ENCODE results near the gene TP53AIP1.

The TP53AIP1 gene

DNA sequence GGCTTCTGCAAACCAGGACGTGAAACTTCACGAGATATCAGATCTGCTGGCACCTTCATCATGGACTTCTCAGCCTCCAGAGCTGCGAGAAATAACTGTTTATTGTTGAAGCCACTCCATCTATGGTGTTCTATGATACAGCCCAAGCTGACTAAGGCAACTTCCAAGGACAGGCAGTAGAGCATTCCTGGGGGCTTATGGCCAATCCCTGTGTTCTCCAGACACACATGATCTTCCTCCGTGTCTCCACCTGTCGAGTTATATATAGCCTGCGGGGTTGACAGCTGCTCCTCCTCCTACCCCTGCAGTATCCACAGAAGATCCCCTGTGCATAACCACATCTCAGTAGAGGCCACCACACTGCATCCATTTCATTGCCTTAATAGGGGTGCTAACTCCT lies 11.0 kb downstream of the TP53AIP1 start:
- no peak overlapping the region for H3K27ac ChIP-seq (ENCODE audit: low read length)
- H3K36me3 ChIP-seq (ENCODE audit: control insufficient read depth in 1 of 2, insufficient read depth in 2 of 2, low read length in 2 of 2): no peaks in the 10 kb centered on the region

DNA sequence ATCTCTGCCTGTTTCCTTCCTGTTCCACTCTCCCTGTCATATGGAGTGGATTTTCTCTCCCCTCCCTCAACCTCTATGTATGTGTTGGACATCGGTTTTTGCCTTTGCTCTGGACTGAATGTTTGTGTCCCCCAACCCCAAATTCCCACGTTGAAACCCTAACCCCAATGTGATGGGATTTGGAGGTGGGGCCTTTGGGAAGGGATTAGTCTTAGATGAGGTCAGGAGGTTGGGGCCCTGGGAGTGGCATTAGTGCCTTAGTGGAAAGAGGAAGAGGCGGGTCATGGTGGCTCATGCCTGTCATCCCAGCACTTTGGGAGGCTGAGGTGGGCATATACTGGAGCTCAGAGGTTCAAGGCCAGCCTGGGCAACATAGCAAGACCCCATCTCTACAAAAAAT lies 11.6 kb downstream of the TP53AIP1 start:
- Histone ChIP-seq H3K4me3 (ENCODE audit: low read depth in 1 of 2, low read length in 2 of 2) (no peak overlapping the region), H3K36me3 (ENCODE audit: control insufficient read depth in 1 of 2, insufficient read depth in 2 of 2, low read length in 2 of 2) (no peaks in the 10 kb centered on the region), H3K9me3 (ENCODE audit: control insufficient read depth in 1 of 2, low read length in 2 of 2) (no peaks in the 10 kb centered on the region), H3K27me3 (ENCODE audit: low read depth, low read length) (no peaks in the 10 kb centered on the region), H3K4me1 (ENCODE audit: control insufficient read depth in 1 of 2, insufficient read depth in 2 of 2, low read length in 2 of 2) (no peaks in the 10 kb centered on the region), H3K27ac (ENCODE audit: low read length) (no peak overlapping the region)

More for the DNA sequence above, 11.0 kb downstream of the TP53AIP1 start:
- Histone ChIP-seq H3K27me3 (ENCODE audit: low read depth, low read length) (no peaks in the 10 kb centered on the region), H3K4me3 (ENCODE audit: low read depth in 1 of 2, low read length in 2 of 2) (no peak overlapping the region), H3K4me1 (ENCODE audit: control insufficient read depth in 1 of 2, insufficient read depth in 2 of 2, low read length in 2 of 2) (no peaks in the 10 kb centered on the region), H3K9me3 (ENCODE audit: control insufficient read depth in 1 of 2, low read length in 2 of 2) (no peaks in the 10 kb centered on the region)

DNA sequence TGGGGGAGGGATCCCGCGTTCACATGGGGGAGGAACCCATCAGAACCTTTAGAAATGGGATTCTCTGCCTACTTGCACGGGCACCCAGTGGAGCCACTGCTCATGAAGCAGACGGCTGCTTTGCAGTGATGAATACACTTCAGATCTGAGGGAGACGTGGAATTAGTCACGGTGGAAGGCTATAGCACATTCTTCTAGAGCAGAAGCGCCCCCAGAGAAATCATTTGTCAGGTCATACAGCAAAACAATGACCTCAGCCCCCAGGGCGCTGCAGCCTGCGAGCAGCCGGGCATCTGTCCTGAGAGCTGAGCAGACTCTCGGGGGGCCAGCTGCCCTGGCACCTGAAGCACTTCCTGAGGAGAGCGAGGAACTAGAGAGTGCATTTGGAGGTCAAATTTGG lies 12.7 kb downstream of the TP53AIP1 start:
- Histone ChIP-seq H3K9me3 (ENCODE audit: control insufficient read depth in 1 of 2, low read length in 2 of 2) (no peaks in the 10 kb centered on the region), H3K36me3 (ENCODE audit: control insufficient read depth in 1 of 2, insufficient read depth in 2 of 2, low read length in 2 of 2) (no peaks in the 10 kb centered on the region), H3K4me3 (ENCODE audit: low read depth in 1 of 2, low read length in 2 of 2) (no peak overlapping the region), H3K27me3 (ENCODE audit: low read depth, low read length) (no peaks in the 10 kb centered on the region), H3K4me1 (ENCODE audit: control insufficient read depth in 1 of 2, insufficient read depth in 2 of 2, low read length in 2 of 2) (no peaks in the 10 kb centered on the region), H3K27ac (ENCODE audit: low read length) (no peak overlapping the region)

DNA sequence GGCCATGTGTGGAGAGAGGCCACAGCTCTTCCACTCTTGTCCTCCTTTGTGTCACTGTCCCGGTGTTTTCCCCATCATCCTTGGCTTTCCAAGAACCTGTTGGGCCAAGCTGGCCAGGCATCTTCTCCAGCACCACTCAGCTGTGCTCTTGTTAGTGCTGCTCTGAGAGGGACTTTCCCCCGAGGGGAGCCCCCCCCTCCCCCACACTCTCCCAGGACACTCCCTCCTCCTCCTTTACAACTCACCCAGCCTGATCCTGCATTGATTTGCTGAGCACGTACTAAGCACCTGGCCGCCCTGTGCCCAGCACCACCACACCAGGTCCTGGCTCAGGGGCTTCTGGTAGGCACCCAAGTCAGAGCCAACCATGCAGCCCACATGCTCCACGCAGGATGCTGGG lies 13.2 kb downstream of the TP53AIP1 start:
- no peak overlapping the region for H3K4me3 ChIP-seq (ENCODE audit: low read depth in 1 of 2, low read length in 2 of 2)
- H3K27me3 ChIP-seq (ENCODE audit: low read depth, low read length): no peaks in the 10 kb centered on the region
- no peaks in the 10 kb centered on the region for H3K4me1 ChIP-seq (ENCODE audit: control insufficient read depth in 1 of 2, insufficient read depth in 2 of 2, low read length in 2 of 2)
- H3K27ac ChIP-seq (ENCODE audit: low read length): no peak overlapping the region
- H3K36me3 ChIP-seq (ENCODE audit: control insufficient read depth in 1 of 2, insufficient read depth in 2 of 2, low read length in 2 of 2): no peaks in the 10 kb centered on the region
- no peaks in the 10 kb centered on the region for H3K9me3 ChIP-seq (ENCODE audit: control insufficient read depth in 1 of 2, low read length in 2 of 2)

DNA sequence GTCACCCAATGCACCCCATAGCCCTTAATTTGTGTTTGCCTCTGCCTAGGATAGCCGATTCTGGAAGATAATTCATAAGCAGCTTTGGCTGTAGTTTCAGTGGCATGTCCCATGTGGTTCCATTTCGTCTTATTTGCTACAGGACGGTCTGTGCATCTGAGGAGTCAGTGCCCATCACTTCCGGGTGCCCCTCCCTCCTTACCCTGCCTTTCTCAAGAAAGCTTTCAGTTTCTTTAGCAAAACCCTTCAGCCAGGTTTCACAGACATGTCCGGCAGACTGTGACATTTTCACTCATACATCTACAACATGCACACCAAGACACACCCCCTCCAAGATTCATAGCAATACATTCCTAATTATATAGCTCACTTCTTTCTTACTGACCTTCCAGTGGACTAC lies 14.3 kb downstream of the TP53AIP1 start:
- Histone ChIP-seq H3K36me3 (ENCODE audit: control insufficient read depth in 1 of 2, insufficient read depth in 2 of 2, low read length in 2 of 2) (no peaks in the 10 kb centered on the region), H3K4me3 (ENCODE audit: low read depth in 1 of 2, low read length in 2 of 2) (peak overlapping the region in 1 of 2 donors; percentile 17), H3K27ac (ENCODE audit: low read length) (no peak overlapping the region), H3K9me3 (ENCODE audit: control insufficient read depth in 1 of 2, low read length in 2 of 2) (no peaks in the 10 kb centered on the region), H3K4me1 (ENCODE audit: control insufficient read depth in 1 of 2, insufficient read depth in 2 of 2, low read length in 2 of 2) (no peaks in the 10 kb centered on the region), H3K27me3 (ENCODE audit: low read depth, low read length) (no peaks in the 10 kb centered on the region)

DNA sequence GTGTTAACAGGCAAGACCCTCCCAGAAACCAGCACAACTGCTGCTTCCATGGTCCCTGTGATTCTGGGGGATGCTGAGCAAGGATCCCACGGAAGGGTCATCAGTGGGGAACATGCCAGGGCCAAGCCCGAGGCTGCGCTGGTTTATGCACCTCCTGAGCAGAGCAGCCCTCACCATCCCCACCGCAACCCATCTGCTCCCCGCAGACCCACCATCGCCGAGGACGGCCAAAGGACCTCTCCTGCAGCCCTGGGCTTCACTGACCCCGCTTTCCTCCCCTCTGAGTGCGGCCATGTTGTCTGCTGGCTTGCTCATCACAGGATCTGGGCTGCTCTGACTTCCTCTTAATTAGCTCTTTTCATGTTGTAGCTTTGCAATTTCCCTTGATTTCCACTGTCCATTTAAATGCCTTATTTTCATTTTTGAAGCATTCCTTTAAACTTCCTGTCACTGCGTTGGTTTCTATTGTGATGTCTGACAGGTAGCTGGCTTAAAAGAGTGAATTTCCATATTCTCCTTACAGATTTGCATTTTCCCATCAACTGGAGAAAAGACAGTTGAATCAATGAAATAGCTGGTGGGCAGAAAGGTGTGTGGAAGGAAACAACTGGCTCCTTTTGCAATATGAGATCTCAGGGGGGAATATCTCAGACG lies 14.9 kb downstream of the TP53AIP1 start:
- Histone ChIP-seq H3K36me3 (ENCODE audit: control insufficient read depth in 1 of 2, insufficient read depth in 2 of 2, low read length in 2 of 2) (no peaks in the 10 kb centered on the region), H3K27ac (ENCODE audit: low read length) (no peak overlapping the region), H3K4me1 (ENCODE audit: control insufficient read depth in 1 of 2, insufficient read depth in 2 of 2, low read length in 2 of 2) (no peaks in the 10 kb centered on the region), H3K9me3 (ENCODE audit: control insufficient read depth in 1 of 2, low read length in 2 of 2) (no peaks in the 10 kb centered on the region), H3K4me3 (ENCODE audit: low read depth in 1 of 2, low read length in 2 of 2) (peak overlapping the region in 1 of 2 donors; percentile 17), H3K27me3 (ENCODE audit: low read depth, low read length) (no peaks in the 10 kb centered on the region)

DNA sequence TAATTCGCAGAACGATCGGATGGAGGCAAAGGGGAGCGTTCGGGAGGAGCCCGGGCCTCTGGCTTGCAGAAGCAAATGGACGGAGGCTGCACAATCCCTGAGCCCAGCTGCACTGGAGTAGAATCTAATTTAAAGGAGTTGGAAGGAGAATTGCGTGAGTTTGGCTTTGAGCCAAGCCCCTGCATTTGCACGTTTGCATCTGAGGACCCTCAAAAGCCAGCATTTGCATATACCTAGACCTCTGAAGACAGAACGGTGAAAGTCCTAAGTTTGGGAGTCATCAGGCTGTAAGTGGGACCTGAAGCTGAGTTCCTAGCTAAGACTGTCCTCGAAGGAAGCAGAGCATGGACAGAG lies 15.6 kb downstream of the TP53AIP1 start:
- no peaks in the 10 kb centered on the region for H3K36me3 ChIP-seq (ENCODE audit: control insufficient read depth in 1 of 2, insufficient read depth in 2 of 2, low read length in 2 of 2)
- no peaks in the 10 kb centered on the region for H3K9me3 ChIP-seq (ENCODE audit: control insufficient read depth in 1 of 2, low read length in 2 of 2)
- H3K27ac ChIP-seq (ENCODE audit: low read length): no peak overlapping the region
- no peaks in the 10 kb centered on the region for H3K27me3 ChIP-seq (ENCODE audit: low read depth, low read length)
- H3K4me3 ChIP-seq (ENCODE audit: low read depth in 1 of 2, low read length in 2 of 2): no peak overlapping the region
- no peaks in the 10 kb centered on the region for H3K4me1 ChIP-seq (ENCODE audit: control insufficient read depth in 1 of 2, insufficient read depth in 2 of 2, low read length in 2 of 2)

DNA sequence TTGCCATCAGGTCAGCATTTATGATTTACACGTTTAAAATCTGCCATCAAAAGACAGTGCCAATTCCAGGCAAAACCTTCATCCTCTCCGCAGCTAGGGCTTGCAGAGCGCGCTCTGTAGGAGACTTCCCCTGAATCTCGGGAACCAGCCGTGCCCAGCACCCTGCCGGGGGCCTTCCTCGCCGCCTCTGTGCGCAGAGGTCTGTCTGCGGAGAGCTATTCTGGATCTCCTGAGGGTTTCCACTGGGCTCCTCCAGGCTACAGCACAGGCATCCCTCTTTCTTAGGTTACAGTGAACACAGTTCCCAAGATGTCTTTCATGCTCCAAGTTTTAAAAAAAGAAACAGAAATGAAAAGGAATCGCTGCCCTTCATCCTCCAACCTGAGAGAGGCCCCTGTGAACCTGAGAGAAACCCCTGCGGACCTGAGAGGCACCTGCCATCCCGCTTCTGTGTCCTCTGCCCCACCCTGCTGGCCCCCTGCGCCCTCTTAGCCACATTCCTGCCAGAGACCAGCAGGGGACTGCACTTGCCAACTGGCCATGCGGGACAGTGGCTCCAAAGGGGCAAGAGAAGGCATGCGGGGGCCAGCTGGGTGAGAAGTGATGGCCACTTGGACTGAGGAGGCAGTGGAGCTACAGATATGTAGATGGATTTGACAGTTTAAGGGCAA lies 16.1 kb downstream of the TP53AIP1 start:
- Histone ChIP-seq H3K27me3 (ENCODE audit: low read depth, low read length) (no peaks in the 10 kb centered on the region), H3K36me3 (ENCODE audit: control insufficient read depth in 1 of 2, insufficient read depth in 2 of 2, low read length in 2 of 2) (no peaks in the 10 kb centered on the region), H3K4me3 (ENCODE audit: low read depth in 1 of 2, low read length in 2 of 2) (no peak overlapping the region), H3K4me1 (ENCODE audit: control insufficient read depth in 1 of 2, insufficient read depth in 2 of 2, low read length in 2 of 2) (no peaks in the 10 kb centered on the region), H3K9me3 (ENCODE audit: control insufficient read depth in 1 of 2, low read length in 2 of 2) (no peaks in the 10 kb centered on the region), H3K27ac (ENCODE audit: low read length) (no peak overlapping the region)

DNA sequence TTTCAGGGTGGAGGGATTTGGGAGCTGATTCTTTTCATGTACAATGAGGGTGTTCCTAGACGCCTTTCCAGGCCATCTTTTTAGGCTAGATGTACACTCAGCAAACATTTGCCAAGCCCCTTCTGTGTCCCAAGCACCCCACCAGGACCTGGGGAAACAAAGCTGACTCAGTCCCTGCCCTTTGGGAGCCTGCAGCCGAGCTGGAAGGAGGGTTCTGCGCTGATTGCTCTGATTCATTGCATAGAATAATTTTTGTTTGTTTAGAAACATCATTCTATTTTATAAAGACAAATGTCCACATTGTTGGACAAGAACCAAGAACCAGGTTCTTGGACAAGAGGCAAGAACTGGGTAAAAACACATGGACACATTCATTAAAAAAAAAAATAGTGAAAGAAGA lies 16.7 kb downstream of the TP53AIP1 start:
- H3K27ac ChIP-seq (ENCODE audit: low read length): no peak overlapping the region
- H3K9me3 ChIP-seq (ENCODE audit: control insufficient read depth in 1 of 2, low read length in 2 of 2): no peaks in the 10 kb centered on the region
- no peaks in the 10 kb centered on the region for H3K27me3 ChIP-seq (ENCODE audit: low read depth, low read length)
- H3K4me3 ChIP-seq (ENCODE audit: low read depth in 1 of 2, low read length in 2 of 2): no peak overlapping the region
- H3K36me3 ChIP-seq (ENCODE audit: control insufficient read depth in 1 of 2, insufficient read depth in 2 of 2, low read length in 2 of 2): no peaks in the 10 kb centered on the region
- no peaks in the 10 kb centered on the region for H3K4me1 ChIP-seq (ENCODE audit: control insufficient read depth in 1 of 2, insufficient read depth in 2 of 2, low read length in 2 of 2)

DNA sequence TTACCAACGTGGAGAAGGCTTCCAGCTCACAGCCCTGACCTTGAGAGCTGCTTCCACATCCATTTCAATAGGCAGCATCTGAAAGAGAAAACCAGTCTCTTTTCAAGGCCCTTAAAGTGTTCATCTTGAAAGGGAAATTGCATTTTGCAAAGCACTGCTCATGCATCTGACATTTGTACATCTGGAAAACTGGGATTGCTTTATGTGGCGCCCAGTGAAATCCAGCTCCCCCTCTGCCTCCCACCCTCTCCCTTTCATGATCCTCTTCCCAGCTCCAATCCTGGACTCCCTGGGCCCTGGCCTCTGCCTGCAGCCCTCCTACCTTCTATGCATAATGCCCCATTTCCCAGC lies 17.4 kb downstream of the TP53AIP1 start:
- Histone ChIP-seq H3K27me3 (ENCODE audit: low read depth, low read length) (no peaks in the 10 kb centered on the region), H3K36me3 (ENCODE audit: control insufficient read depth in 1 of 2, insufficient read depth in 2 of 2, low read length in 2 of 2) (no peaks in the 10 kb centered on the region), H3K27ac (ENCODE audit: low read length) (no peak overlapping the region), H3K4me3 (ENCODE audit: low read depth in 1 of 2, low read length in 2 of 2) (no peak overlapping the region), H3K4me1 (ENCODE audit: control insufficient read depth in 1 of 2, insufficient read depth in 2 of 2, low read length in 2 of 2) (no peaks in the 10 kb centered on the region), H3K9me3 (ENCODE audit: control insufficient read depth in 1 of 2, low read length in 2 of 2) (no peaks in the 10 kb centered on the region)

DNA sequence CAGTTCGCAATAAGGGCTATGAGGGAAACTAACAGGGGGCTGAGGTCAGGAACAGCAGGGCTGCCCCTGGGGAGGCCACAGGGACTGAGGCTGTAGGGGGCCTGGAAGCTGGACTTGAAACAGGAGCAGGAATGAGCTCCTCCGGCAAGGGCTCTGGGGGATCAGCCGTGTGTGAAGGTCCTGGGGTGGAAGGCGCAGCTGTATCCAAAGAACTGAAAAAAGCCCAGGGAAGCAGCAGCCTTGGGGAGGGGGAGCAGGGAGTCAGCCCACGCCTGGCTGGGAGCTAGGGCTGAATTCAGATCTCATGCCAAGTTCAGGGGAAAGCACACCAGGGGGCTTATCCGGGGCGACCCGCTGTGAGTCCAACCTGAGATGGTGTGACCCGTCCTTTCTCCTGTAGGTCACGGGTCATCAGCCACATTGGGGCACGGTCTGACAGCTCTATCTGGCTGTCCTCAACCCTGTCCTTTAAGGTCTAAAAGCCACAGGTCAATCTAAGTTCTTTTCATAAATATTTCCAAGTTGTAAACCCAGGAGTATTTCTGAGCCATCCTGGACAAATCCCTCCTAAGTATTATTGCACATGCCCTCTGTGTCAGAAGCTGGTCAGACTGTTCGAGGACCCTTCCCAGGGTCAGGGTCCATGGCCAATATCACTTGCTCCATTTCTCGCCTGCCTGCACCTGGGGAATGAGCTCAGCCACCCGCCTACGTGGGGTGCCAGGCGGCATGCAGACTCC lies 18.0 kb downstream of the TP53AIP1 start:
- H3K4me1 ChIP-seq (ENCODE audit: control insufficient read depth in 1 of 2, insufficient read depth in 2 of 2, low read length in 2 of 2): no peaks in the 10 kb centered on the region
- H3K4me3 ChIP-seq (ENCODE audit: low read depth in 1 of 2, low read length in 2 of 2): no peak overlapping the region
- H3K36me3 ChIP-seq (ENCODE audit: control insufficient read depth in 1 of 2, insufficient read depth in 2 of 2, low read length in 2 of 2): no peaks in the 10 kb centered on the region
- no peaks in the 10 kb centered on the region for H3K27me3 ChIP-seq (ENCODE audit: low read depth, low read length)
- H3K9me3 ChIP-seq (ENCODE audit: control insufficient read depth in 1 of 2, low read length in 2 of 2): no peaks in the 10 kb centered on the region
- H3K27ac ChIP-seq (ENCODE audit: low read length): no peak overlapping the region
